Activated CD4-positive, alpha-beta T cell treated with anti-CD3 and anti-CD28 coated beads, Interleukin-2, amount 50 U/mL, for 4 hours (primary cell): ENCODE measurements around the gene SHISAL1.
"Not testable (repeated sequence)": the region's sequence is repeated elsewhere in the genome, so short reads cannot be mapped to it uniquely, and the experiment has no call there.

Experiments
- DNase-seq, 2 experiments: peaks; one replicate each; pipeline ENCODE4 v3.0.0-alpha.2; 2020

The SHISAL1 gene

GRCh38 chr22:44325718-44326490, 13.2 kb upstream of the SHISAL1 start:
- no peak for DNase-seq

DNA sequence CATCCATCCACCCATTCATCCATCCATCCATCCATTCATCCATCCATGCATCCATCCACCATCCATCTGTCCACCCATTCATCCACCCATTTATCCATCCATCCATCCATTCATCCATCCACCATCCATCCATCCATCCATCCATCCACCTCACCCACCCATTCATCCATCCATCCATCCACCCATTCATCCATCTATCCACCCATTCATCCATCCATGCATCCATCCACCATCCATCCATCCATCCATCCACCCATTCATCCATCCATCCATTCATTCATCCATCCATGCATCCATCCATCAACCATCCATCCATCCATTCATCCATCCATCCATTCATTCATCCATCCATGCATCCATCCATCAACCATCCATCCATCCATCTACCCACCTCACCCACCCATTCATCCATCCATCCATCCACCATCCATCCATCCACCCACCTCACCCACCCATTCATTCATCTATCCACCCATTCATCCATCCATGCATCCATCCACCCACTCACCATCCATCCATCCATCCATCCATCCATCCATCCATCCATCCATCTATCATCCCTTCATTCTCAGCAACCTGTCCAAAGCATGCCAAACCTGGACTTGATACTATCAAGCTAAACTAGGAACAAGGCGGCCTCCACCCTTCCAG, 10.5 kb upstream of the SHISAL1 start:
- DNase-seq: not testable (repeated sequence)

- no peak for DNase-seq
Measured at GRCh38 chr22:44319685-44320084, 6.9 kb upstream of the SHISAL1 start.

DNA sequence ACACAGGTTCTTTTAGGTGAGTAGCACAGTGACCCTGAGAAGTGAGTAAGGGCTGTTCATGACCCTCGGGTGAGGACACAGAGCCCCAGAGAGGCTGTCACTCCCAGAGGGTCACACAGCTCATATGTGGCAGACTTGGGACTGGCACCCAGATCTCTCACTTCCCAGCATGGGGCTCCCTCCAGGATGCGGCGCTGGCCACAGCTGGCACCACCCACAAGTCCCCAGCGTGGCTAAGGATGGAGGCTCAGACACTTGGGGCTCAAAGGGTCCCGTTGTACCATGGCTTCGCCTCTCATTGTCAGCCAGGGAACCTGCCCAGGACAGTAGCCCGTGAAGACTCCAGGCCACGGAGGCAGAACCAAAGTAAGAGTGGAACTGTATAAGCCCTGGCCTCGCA, 6.0 kb upstream of the SHISAL1 start:
- DNase-seq: no peak

DNA sequence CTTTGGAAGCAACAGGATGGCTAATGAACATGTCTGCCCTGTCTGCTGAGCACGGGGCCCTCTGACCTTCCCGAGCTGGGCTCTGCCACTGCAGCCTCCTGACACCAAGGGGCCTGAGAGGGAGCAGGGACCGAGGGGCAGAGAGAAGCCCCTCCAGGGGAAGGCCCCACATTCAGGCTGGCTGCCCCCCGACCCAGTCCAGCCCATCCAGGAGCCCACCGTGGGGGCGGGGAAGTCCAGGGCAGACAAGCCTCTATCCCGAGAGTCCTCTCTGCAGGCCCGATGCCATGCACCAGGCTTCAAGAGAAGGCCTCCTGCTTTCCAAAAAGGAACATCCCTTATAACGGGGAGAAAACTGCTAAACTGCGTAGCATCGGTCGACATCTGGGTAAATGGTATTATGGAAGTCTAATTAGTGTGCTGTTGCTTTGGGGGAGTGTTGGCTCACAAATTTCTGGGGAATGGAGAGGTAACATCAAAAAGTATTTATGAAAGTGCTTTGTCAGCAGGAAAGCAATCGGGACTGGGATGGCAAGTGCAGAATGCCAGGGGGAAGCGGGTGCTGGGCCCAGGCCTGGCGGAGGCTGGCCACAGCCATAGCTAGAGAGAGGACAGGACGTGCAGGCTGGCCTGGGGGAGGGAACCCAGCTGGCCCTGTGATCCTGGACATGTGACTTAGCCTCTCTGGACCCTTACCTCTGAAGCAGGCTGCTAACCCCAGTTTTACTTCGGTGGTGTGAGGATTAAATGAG, 5.3 kb upstream of the SHISAL1 start:
- DNase-seq: no peak

DNA sequence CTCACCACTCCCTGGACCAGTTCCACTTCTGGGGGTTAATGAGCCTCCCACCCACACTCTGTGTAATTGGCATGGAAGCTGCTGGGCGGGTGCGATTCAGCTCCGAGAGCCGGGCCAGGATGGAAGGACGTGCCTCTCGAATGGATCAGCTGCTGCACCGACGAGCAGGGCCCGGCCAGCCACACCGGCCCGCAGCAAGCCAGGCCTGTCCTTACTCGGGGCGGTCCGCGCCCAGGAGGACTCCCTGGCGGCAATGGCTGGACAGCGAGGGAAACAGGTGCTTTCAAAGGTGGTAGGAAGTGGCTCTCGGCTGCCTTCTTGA, 4.3 kb upstream of the SHISAL1 start:
- DNase-seq: no peak

DNA sequence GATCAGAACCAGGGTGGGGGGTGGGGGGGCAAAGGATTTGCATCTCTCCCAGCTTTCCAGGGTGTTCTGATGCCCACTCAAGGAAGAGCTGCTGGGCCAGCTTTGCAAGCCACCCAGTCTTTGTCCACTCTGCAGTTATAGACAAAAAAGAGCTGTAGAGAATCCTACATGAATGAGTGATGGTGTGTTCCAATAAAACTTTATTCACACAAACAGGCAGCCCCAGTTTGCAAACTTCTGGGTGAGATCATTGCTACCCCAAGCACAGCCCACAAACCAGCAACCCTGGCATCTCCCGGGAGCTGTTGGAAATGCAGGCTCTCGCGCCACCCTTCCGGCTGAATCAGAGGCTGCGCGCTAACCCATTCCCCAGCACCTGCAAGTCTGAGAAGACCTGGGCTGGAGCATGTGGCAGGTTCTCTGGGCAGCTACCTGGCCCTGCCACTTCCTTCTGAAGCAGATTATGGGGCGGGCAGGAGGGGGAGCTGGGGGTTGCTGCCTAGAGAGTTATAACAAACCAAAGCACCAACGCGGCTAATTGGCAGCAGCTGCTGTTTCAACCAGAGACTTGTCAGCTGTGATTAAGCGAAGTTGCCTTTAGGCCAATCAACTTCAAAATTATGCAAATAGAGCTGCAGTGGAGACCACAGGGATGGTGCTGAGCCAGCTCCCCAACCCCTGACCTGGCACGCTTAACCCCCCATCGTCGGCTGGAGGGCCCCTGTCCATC, 3.8 kb upstream of the SHISAL1 start:
- no peak for DNase-seq

DNA sequence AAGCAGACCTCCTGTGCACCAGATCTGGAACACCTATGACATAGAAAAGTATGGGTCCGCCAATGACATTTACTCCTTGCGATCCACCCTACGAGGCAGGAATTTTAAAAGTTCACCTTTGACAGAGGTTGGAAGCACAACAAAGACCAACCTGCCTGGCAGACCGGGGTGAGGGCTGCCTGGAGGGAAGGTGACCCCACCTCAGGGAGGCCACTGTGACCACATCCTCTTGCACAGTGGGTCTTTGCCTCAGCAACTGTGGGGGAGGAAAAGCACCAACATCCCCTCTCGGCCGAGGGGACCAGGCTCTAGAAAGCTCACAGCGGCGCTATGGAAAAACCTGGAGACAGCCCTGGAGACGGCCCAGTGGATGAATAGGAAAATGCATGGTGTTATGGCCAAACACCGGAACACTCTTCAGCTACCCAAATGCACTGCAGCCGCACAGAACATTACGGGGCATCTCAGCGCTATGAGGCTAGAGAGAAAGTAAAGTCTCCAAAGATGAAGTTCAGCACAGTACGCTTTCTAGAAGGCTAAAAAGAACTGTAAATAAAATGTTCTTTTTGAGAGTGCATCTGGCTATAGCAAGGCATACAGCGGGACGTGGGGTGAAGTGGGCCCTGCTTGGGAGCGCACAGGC, 1.8 kb upstream of the SHISAL1 start:
- no peak for DNase-seq

- DNase-seq: no peak
Measured at GRCh38 chr22:44313385-44314006, 745 bp upstream of the SHISAL1 start.

DNA sequence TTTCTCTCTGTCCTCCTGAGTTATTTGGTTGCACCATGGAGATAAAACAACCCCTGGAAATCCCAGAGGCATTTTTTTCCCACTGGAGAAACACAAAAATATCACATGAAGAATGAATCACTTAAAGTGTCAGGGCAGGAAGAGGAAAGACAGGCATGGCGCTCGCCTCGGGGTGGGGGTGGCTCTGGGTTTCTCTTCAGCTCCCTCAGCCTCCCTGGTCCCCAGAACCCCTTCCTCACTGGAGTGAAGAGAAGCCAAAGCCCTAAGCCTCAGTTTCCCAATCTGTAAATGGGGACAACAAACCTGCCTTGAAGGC, 938 bp downstream of the SHISAL1 start:
- DNase-seq: no peak

- DNase-seq: no peak
Measured at GRCh38 chr22:44311104-44311854, 1.5 kb downstream of the SHISAL1 start.

DNA sequence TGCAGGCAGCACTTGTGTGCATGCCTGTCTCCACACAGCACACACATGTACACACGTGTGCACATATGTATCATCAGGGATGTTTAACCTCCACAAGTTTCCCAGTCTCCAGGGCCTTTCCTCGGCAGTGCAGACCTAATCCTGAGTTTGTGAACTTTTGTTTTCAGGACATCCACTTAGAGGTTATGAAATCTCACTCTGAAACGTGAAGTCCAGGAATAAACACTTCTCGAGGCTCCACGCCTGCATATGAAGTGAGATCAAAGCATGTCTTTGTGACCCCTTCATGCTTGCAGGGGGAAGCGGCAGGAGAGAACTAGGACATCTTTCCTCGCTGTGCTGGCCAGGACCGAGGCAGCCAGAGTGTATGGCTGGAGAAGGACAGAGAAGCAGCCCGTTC, 3.1 kb downstream of the SHISAL1 start:
- DNase-seq: no peak

GRCh38 chr22:44309137-44309536, 3.6 kb downstream of the SHISAL1 start:
- no peak for DNase-seq

DNA sequence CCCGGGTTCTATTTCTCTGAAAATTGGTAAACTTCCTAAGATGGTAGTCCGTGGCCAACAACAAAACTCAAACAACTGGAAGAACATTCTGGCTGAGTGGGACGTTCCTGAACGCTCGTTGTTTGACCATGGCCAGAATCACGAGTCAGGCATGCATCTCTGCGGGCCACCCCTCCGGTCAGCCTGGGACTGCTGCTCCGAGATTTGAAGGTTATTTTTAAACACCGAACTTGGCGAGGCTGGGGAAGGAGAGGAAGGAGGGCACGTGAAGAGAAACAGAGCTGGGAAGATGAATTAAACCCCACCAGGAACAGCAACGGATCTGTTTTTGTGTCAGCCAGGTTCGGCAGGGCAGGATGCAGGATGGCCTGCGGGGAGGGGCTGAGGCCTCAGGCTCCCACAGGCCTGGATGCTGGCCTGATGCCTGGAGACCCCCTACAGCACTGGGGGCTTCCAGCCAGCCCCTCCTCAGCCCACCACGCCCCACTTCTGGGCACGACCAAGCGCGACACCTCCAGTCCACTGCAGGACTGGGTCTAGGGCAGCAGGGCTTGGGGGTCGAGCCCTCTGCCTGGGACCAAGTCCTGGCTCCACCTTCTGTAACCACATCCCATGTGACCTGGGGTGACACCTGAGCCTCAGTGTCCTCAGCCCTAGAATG, 5.1 kb downstream of the SHISAL1 start:
- DNase-seq: no peak

GRCh38 chr22:44305888-44306287, 6.9 kb downstream of the SHISAL1 start:
- DNase-seq: no peak

GRCh38 chr22:44305455-44305854, 7.3 kb downstream of the SHISAL1 start:
- DNase-seq: no peak

- DNase-seq: no peak
Measured at GRCh38 chr22:44304911-44305310, 7.8 kb downstream of the SHISAL1 start.

DNA sequence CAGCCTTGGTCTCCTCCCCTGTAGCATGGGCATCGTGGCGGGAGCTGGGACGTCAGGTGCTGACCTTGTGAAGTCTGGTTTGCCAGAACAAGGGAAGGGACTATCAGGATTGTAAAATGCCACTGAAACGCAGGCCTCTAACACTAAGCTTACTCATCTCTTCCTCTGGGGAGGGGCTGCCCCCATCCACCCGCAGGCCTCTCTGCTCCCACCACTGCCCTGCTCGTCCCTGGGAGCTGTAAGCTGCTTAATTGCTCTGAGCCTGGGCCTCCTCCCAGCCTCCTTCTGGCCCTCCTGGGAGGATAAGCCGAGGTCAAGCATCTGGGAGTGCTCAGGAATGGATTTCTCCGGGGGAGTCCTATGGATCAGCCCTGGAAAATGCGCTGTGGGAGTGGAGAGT, 8.4 kb downstream of the SHISAL1 start:
- DNase-seq: no peak

GRCh38 chr22:44302363-44302762, 10.4 kb downstream of the SHISAL1 start:
- DNase-seq: not testable (repeated sequence)

- no peak for DNase-seq
Measured at GRCh38 chr22:44301039-44301438, 11.7 kb downstream of the SHISAL1 start.

GRCh38 chr22:44299124-44299523, 13.6 kb downstream of the SHISAL1 start:
- no peak for DNase-seq
